ENCODE results near the gene TIAM2.

The TIAM2 gene

DNA sequence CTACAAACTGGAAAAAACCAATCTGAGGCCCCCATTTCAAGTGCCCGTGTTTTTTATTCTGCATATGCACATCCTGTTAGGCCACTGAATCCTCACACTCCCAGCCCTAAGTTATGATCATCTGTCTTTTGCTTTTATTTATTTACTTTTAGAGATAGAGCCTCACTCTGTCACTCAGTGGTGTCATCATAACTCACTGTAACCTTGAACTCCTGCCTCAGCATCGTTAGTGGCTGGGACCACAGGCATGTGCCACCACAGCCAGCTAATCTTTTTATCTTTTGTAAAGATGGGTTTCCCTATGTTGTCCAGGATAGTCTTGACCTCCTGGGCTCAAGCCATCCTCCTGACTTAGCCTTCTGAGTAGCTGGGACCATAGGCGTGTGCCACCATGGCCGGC is 239.1 kb downstream of the TIAM2 start:
- Mint-ChIP-seq H3K9me3 (peaks cover 13 to 20% of the 10 kb centered on the region in 2 donors), H3K4me1 (peaks cover 0 to 3% of the 10 kb centered on the region in 2 donors), H3K4me3 (no peak overlapping the region), H3K27me3 (peaks cover 0 to 8% of the 10 kb centered on the region in 2 donors), H3K27ac (no peak overlapping the region), H3K36me3 (peaks cover 4 to 17% of the 10 kb centered on the region in 2 donors)
- DNase-seq (no peak), ATAC-seq (replicated peaks) (no peak)

DNA sequence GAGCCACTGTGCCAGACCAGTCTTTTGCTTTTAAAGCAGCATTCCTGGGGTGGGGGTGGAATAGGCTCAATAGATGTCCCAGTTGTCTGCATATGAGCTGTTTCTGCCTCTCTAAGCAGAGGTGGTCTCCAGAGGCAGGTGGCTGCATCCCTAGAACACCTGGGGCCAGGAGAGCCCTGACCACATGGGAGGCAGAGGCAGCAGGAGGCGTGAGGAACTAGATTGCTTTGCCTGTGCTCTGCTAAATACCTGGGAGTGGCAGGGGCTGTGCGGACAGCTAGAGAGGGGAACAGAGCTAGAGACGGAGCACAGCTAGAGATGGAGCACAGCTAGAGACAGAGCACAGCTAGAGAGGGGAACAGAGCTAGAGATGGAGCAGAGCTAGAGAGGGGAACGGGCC is 239.6 kb downstream of the TIAM2 start:
- peaks cover 4 to 14% of the 10 kb centered on the region in 2 donors for H3K36me3 Mint-ChIP-seq
- H3K4me1 Mint-ChIP-seq = peaks cover 0 to 3% of the 10 kb centered on the region in 2 donors
- peaks cover 0 to 8% of the 10 kb centered on the region in 2 donors for H3K27me3 Mint-ChIP-seq

DNA sequence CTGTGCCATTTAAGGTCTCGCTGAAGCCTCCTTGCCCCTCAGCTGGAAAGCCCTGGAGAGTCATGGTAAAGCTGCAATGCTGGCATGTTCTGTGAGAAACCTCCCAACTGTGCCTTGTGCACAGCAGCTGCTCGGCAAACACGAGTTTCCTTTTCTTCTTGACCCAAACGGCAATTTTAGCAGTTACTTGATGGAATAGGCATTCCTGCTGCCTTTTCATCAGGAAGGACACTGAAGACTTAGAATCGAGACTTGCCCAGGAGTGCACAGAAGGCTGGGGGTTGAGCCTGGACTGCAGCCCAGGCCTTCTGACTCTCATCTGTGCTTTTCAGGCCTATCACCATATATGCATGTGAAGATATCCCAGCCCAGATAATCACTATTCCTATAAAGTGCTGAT is 240.0 kb downstream of the TIAM2 start:
- Mint-ChIP-seq H3K36me3 (peaks cover 3 to 10% of the 10 kb centered on the region in 2 donors), H3K9me3 (peaks cover 8 to 14% of the 10 kb centered on the region in 2 donors), H3K4me1 (peaks cover 0 to 3% of the 10 kb centered on the region in 2 donors), H3K4me3 (no peak overlapping the region), H3K27ac (no peak overlapping the region), H3K27me3 (peaks cover 0 to 8% of the 10 kb centered on the region in 2 donors)
- DNase-seq (no peak), ATAC-seq (replicated peaks) (no peak)

More for the DNA sequence above, 239.6 kb downstream of the TIAM2 start:
- ATAC-seq (replicated peaks) (no peak), DNase-seq (no peak)
- Mint-ChIP-seq H3K27ac (no peak overlapping the region), H3K9me3 (peaks cover 12 to 18% of the 10 kb centered on the region in 2 donors), H3K4me3 (no peak overlapping the region)

DNA sequence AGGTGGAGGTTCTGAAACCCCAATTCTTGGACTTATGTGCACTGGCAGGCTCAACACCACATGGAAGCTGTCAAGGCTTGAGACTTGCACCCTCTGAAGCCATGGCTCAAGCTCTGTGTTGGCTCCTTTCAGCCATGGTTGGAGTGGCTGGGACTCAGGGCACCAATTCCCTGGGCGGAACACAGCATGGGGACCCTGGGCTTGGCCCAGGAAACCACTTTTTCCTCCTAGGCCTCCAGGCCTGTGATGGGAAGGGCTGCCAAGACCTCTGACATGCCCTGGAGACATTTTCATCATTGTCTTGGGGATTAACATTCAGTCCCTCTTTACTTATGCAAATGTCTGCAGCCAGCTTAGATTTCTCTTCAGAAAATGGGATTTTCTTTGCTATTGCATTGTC is 242.5 kb downstream of the TIAM2 start:
- no peak overlapping the region for H3K27ac Mint-ChIP-seq
- no peaks in the 10 kb centered on the region for H3K4me1 Mint-ChIP-seq

DNA sequence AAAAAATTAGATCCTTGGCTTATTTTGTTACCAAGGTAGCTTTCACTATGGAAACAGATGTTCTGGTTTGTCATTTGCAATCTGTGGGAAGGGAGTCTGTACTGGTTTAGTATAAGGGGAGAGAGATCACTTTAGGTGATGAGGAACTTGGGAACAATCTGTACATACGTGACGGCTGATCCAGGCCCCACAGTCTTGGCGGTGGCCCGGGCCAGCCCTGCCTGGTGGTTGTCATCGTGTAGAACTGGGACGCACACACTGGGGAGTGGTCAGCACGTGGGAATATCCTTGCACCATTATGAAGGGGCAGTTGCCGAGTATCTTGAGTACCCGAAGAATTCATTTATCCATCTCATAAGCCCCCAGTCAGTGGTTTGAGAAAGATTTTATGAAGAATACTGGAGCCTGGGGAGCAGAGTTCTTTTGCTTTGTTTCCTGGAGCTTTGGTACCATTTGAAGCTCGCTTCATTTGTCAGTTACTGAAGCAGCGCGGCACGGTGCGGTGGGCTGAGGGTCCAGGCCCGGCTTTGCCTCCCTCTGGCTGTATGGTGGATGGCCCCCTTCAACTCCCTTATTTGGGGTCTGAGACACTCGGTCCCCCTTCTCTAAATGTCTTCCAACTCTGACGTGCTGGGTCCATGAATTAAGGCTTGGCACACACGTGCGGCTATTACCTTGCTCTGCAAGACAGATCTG is 245.9 kb downstream of the TIAM2 start:
- Mint-ChIP-seq H3K36me3 (peaks cover 0 to 10% of the 10 kb centered on the region in 2 donors), H3K4me3 (no peak overlapping the region), H3K9me3 (peaks cover 6 to 12% of the 10 kb centered on the region in 2 donors), H3K27ac (peak overlapping the region; percentile 2), H3K27me3 (peaks cover 0 to 8% of the 10 kb centered on the region in 2 donors), H3K4me1 (no peaks in the 10 kb centered on the region)
- DNase-seq (no peak), ATAC-seq (replicated peaks) (no peak)

More for the DNA sequence above, 242.5 kb downstream of the TIAM2 start:
- H3K27me3 Mint-ChIP-seq = peaks cover 0 to 8% of the 10 kb centered on the region in 2 donors
- ATAC-seq (replicated peaks) = no peak
- no peak overlapping the region for H3K4me3 Mint-ChIP-seq
- no peak for DNase-seq
- H3K9me3 Mint-ChIP-seq = peaks cover 6 to 12% of the 10 kb centered on the region in 2 donors
- H3K36me3 Mint-ChIP-seq = peaks cover 0 to 7% of the 10 kb centered on the region in 2 donors

DNA sequence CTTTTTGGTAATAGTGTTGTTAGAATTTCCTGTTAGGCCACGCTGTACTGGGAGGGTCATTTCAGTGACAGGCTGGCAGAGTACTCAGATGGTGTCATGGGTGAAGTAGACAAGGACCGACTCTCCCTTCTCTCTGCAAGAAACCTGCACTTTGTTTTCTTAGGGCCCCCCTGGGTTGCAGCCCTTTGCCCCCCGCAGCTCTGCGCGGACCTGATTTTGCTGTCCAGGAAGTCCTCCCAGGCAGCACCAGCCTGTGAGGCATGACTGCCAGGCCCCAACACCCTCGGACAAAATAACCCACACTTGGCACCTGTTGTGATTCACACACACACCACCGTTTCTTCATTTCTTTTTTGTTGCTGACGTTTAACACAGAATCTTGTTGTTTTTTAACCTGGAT is 246.9 kb downstream of the TIAM2 start:
- H3K36me3 Mint-ChIP-seq = peaks cover 0 to 13% of the 10 kb centered on the region in 2 donors
- peaks cover 0 to 8% of the 10 kb centered on the region in 2 donors for H3K27me3 Mint-ChIP-seq
- DNase-seq = no peak
- H3K9me3 Mint-ChIP-seq = peaks cover 6 to 12% of the 10 kb centered on the region in 2 donors
- H3K27ac Mint-ChIP-seq = peak overlapping the region; percentile 32
- no peak overlapping the region for H3K4me3 Mint-ChIP-seq
- no peaks in the 10 kb centered on the region for H3K4me1 Mint-ChIP-seq
- ATAC-seq (replicated peaks) = no peak

DNA sequence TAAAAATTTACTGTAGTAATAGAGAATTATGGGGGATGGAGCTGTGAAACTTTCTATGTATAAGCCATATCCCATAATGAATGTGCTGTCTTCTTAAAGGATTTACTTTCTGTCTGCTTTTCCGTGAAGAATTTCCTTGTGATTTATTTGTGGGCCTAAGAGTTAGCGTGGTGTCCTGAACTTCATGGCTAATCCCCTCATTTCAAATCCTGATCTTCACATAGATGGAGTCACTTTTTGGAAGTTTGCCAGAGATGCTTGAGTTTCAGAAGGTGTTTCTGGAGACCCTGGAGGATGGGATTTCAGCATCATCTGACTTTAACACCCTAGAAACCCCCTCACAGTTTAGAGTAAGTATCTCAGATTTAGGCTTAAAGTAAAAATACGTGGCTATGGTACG is 249.3 kb downstream of the TIAM2 start:
- no peak for ATAC-seq (replicated peaks)
- Mint-ChIP-seq H3K9me3 (no peaks in the 10 kb centered on the region), H3K4me3 (no peak overlapping the region), H3K27me3 (no peaks in the 10 kb centered on the region), H3K27ac (no peak overlapping the region), H3K4me1 (no peaks in the 10 kb centered on the region), H3K36me3 (peaks cover 10 to 13% of the 10 kb centered on the region in 2 donors)
- no peak for DNase-seq

DNA sequence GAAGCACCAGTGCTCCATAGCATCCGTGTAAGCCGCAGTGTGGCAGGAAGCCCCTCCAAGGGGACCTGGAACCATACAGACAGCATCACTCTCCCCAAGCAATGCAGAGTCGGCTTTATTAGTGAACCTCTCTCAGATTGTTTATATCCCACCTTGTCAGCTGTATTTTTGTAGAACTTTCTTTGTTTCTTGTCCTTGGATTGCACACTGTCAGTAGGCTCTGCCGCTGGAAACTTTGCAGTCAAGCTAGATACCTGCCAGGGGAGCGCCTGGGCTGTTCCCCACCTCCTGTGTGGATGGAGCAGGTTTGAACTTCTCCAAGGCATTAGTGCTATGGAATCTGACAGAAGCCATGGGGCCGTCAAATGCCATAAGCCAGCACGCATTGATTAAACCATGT is 250.1 kb downstream of the TIAM2 start:
- peaks cover 10 to 18% of the 10 kb centered on the region in 2 donors for H3K36me3 Mint-ChIP-seq
- no peaks in the 10 kb centered on the region for H3K4me1 Mint-ChIP-seq
- H3K9me3 Mint-ChIP-seq = no peaks in the 10 kb centered on the region
- H3K27ac Mint-ChIP-seq = peak overlapping the region; percentile 14
- H3K27me3 Mint-ChIP-seq = no peaks in the 10 kb centered on the region
- DNase-seq (no peak), ATAC-seq (replicated peaks) (no peak)
- no peak overlapping the region for H3K4me3 Mint-ChIP-seq

DNA sequence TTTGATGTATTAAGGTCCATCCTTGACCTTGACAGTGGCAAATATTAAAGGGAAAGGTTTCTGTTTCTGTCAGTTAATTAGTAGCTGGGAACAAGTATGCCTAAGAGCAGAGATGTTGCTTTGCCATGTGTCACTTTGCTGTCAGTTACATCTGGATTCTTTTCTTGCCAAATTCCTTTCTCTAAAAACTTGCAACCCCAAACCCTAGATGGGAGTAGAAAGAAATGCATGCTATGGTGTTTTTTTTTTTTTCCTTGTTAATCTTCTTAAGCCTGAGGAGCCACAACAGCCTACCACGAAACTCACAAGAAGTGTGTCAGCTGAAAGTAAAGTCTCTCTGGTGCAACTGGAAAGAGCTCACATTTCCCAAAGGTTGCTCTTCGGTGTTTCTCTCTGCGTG is 250.7 kb downstream of the TIAM2 start:
- Mint-ChIP-seq H3K27ac (no peak overlapping the region), H3K27me3 (no peaks in the 10 kb centered on the region), H3K4me3 (no peak overlapping the region), H3K4me1 (no peaks in the 10 kb centered on the region), H3K36me3 (peaks cover 10 to 18% of the 10 kb centered on the region in 2 donors), H3K9me3 (no peaks in the 10 kb centered on the region)
- ATAC-seq (replicated peaks) (no peak), DNase-seq (no peak)

DNA sequence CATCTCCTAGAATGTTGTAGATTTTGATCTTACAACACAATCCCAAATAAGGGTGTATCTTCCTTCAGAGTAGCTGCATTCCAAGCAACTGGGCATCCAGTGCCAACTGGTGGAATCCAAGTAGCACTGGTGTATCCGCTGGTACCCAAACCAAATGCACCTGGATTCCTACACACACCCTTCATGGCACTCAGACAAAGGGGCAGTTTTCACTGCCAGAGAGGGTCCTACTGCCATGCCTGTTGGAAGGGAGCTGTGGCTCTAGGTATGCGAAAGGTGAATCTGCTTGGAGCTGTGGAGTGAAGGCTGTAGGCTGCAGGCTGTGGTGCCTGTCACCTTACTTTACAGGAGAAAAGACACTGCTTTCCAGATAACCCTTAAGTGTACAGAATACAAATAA is 251.7 kb downstream of the TIAM2 start:
- ATAC-seq (replicated peaks) (no peak), DNase-seq (no peak)
- peak overlapping the region; percentile 65 for H3K27ac Mint-ChIP-seq
- H3K9me3 Mint-ChIP-seq = no peaks in the 10 kb centered on the region
- no peaks in the 10 kb centered on the region for H3K27me3 Mint-ChIP-seq
- H3K36me3 Mint-ChIP-seq = peaks cover 16 to 21% of the 10 kb centered on the region in 2 donors
- no peak overlapping the region for H3K4me3 Mint-ChIP-seq
- H3K4me1 Mint-ChIP-seq = no peaks in the 10 kb centered on the region

DNA sequence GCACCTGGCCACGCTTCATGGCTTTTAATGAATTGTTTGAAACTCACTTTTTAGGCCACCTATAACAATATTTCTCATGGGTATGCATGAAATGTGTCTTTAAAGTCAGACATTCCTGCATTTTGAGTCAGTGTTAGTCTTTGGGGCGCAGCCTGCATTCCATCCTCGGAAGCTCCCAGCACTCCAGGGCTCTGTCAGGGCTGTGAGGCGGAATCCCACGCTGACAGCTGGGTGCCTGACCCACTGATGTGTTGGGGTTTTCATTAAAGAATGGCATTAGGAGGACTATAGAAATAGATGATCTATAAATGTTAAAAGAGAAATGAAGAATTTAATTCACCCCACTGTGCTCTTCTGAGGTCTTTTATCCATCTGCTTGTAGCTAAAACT is 252.5 kb downstream of the TIAM2 start:
- Mint-ChIP-seq H3K9me3 (no peaks in the 10 kb centered on the region), H3K27ac (no peak overlapping the region), H3K36me3 (peaks cover 17 to 22% of the 10 kb centered on the region in 2 donors), H3K4me3 (no peak overlapping the region), H3K27me3 (no peaks in the 10 kb centered on the region), H3K4me1 (no peaks in the 10 kb centered on the region)
- ATAC-seq (replicated peaks) (no peak), DNase-seq (no peak)

DNA sequence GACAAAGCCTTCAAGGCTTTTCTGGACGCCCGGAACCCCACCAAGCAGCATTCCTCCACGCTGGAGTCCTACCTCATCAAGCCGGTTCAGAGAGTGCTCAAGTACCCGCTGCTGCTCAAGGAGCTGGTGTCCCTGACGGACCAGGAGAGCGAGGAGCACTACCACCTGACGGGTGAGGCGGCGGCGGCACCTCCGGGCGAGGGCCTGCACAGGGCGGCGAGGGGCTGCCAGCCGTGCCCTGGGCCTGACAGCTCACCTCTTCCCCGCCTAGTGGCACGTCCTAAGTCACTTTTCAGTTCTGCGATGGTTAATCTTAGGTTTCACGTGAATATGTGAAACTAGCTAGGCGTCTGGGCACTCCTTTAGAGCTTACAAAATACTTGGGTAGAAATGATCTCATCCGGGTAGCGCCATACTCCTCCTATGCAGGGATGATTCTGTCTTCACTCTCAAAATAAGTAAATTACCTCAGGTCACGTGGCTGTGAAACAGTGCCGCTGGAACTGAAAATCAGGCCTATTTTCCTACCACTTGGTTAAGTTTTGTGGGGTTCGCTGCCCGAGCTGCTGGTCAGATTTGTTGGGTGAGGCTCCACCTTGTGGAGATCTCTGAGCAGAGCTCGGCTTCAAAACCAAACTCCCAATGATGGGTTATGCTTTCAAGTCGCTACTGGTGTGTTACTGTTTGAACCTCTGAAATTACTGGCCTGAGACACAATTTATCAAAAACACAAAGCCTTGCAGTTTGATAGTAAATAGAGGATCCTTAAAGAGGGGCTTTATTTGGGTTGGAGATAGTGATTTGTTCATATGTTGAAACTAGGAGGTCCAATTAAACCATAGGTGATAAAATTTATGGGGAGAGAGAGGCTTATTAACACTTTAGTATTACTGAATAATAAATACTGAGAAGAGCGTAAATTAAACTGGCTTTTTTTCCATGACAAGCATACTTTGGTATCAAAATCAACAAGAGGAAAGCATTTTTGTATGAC is 253.2 kb downstream of the TIAM2 start:
- H3K4me3 Mint-ChIP-seq = no peak overlapping the region
- peaks cover 20 to 26% of the 10 kb centered on the region in 2 donors for H3K36me3 Mint-ChIP-seq
- H3K9me3 Mint-ChIP-seq = no peaks in the 10 kb centered on the region
- no peaks in the 10 kb centered on the region for H3K4me1 Mint-ChIP-seq
- ATAC-seq (replicated peaks) (peak; percentile 41 to 48), DNase-seq (peak; percentile 11)
- H3K27ac Mint-ChIP-seq = no peak overlapping the region
- H3K27me3 Mint-ChIP-seq = no peaks in the 10 kb centered on the region

DNA sequence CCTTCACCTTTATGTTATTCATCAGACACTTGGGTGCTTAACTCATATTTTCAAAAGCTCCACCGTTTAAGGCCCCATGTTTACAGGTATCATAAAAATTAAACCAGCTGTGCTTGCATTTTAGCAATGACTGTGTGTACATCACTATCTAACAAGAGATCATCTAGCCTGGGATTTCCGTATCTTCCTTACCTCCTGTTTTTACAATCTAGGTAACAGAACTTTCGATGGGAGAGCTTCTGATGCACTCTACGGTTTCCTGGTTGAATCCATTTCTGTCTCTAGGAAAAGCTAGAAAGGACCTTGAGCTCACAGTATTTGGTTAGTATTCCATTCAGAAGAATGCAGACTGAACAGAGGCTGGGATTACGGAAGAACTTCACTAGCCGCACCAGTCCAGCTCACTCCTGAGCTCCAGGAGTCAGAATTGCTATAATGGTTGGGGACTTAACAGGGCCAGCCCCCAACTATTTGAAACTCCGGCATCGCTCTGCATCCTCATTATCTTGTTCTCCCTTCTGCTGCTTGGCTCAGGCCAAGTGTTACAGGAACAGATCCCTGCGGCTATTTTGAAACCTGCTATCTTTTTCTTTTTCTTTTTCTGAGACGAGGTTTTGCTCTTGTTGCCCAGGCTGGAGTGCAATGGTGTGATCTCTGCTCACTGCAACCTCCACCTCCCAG is 255.7 kb downstream of the TIAM2 start:
- Mint-ChIP-seq H3K27ac (peak overlapping the region; percentile 57), H3K4me3 (no peak overlapping the region), H3K27me3 (no peaks in the 10 kb centered on the region), H3K4me1 (no peaks in the 10 kb centered on the region), H3K36me3 (peaks cover 29 to 38% of the 10 kb centered on the region in 2 donors), H3K9me3 (no peaks in the 10 kb centered on the region)
- DNase-seq = no peak
- no peak for ATAC-seq (replicated peaks)

DNA sequence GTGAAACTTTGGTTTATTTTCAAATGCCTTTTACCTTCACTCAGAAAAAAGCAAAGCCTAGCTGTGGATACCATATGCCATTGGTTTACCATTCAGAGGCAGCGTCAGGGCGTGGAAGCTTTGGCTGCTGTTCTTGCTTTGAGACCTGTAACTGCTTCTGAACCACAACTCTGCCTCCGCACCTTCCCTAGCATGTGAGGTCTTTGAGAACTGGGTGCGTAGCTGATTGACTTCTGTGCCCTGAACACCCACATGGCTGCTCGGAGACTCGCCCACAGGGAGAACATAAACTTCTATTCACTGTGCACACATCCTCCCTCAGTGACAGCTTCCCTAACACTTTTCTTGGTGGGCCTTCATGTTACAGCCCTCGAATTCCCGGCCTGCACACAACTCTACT is 257.5 kb downstream of the TIAM2 start:
- Mint-ChIP-seq H3K27me3 (no peaks in the 10 kb centered on the region), H3K4me3 (no peak overlapping the region), H3K4me1 (no peaks in the 10 kb centered on the region), H3K27ac (no peak overlapping the region), H3K36me3 (peaks cover 34 to 35% of the 10 kb centered on the region in 2 donors), H3K9me3 (no peaks in the 10 kb centered on the region)
- DNase-seq (no peak), ATAC-seq (replicated peaks) (no peak)
